ENCODE data around the gene TBC1D9B.

TBC1D9B gene

DNA sequence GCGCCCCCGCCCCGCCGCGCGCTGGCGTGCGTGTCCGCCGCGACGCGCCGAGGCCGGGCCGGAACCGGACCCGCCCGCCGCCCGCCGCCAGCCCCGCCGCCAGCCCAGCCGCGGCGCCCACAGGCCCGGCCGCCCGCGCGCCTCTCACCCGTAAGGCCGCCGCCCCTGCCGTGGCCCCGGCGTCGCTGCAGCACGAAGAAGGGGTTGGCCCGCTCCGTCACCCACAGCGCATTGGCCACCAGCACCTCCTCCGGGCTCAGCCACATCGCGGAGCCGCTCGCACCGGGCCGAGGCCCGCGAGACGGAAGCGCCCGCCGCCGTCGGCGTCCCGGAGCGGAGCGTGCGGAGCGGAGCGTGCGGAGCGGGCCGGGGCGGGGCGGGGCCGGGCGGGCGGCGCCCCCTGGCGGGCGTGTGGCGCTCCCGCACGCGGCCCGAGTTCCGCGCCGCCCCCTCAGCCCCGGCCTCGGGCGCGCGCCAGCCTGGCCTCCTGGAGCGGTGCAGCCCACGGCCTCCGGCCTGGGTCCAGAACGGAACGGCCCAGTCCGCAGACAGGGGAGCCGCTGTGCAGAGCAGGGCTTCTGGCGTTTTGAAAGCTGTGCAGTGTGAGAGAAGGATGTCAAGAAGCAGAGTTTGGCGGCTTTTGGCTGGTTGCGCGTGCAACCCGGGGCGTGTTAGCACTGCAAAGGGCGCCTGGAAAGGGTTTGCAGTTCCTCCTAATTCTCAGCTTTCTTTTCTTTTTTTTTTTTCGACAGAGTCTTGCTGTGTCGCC is at the start of gene TBC1D9B:
Gene TBC1D9B (minus strand): TSS at position 342 of the 769 bp plus-strand sequence. CDS start 76 bp downstream, at position 266.
- peak; percentile 75 for DNase-seq (ENCODE audit: low spot score)

GRCh38 chr5:179955630-179956029 is 47.9 kb upstream of the TBC1D9B start:
- DNase-seq (ENCODE audit: low spot score) = no peak

DNA sequence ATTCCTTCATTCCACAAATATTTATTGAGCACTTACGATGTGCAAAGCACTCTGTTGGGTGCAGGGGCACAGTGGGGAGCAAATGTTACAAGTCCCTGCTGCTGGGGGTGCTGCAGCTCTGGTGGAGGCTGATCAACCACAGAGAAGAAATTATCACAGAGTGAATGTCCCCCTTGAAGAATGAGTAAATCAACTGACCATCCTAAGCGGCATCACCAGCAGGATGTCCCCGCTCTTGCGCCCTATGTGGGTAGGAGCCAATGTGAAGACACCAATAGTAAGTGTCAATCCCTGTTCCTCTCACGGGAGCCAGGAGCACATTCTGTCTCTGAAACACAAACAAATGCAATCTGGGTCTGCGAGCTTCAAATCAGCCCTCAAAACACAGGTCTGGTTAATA is 47.4 kb upstream of the TBC1D9B start:
- DNase-seq (ENCODE audit: low spot score) = no peak

DNA sequence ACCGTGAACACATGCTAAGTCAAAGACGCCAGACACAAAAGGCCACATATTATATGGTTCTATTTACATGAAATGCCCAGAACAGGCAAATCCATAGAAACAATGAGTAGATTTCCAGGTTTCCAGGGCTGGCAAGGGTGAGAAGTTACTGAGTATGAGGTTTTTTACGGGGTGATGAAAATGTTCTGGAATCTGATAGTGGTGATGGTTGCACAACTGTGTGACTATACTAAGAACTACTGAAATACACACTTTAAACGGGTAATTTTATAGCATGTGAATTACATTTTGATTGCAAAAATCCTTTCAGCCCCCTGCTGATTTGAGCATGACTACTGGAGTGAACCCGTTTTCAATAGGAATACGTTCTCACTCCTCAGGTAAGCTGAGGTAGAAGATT is 46.7 kb upstream of the TBC1D9B start:
- no peak for DNase-seq (ENCODE audit: low spot score)

- DNase-seq (ENCODE audit: low spot score) = no peak
Measured at GRCh38 chr5:179953987-179954386, 46.3 kb upstream of the TBC1D9B start.

DNA sequence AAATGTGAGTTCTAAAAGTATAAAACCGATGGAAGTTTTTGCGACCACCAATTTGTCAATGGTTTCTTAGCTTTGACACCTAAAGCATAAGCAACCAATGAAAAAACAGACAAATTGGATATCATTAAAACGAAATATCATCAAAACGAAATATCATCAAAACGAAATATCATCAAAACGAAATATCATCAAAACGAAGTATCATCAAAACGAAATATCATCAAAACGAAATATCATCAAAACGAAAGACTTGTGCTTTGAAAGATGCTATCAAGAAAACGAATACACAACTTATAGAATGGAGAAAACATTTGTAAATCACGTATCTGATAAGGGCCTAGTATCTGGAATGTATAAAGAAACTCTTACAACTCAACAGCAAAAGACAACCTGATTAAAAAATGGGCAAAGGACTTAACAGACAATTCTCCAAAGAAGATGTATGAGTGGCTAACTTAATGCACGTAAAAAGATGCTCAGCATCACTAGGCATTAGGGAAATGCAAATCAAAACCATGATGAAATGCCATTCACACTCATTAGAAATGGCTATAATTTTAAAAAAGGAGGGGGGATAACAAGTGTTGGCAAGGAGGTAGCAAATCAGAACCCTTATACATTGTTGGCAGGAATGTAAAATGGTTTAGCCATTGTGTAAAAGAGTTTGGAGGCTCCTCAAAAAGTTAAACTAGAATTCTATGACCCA is 29.4 kb upstream of the TBC1D9B start:
- no peak for DNase-seq (ENCODE audit: low spot score)

- DNase-seq (ENCODE audit: low spot score) = no peak
Measured at GRCh38 chr5:179930788-179931473, 23.2 kb upstream of the TBC1D9B start.

GRCh38 chr5:179927824-179928223 is 20.1 kb upstream of the TBC1D9B start:
- no peak for DNase-seq (ENCODE audit: low spot score)

DNA sequence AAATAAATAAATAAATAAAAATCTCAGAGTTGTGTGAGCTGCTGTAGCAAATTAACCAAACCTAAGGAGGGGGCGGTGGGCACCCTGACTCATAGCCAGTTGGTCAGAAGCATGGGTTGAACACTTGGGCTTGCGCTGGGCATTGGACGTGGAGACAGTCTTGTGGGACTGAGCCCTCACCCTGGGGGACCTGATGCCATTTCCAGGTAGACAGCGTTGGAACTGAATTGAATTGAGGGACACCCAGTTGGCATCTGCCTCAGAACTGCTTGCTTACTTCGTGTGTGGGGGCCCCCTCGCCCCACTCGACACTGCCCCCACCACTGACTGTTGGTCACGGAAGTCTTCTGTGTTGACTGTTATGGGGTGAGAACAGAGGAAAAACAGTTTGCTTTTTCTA is 19.0 kb upstream of the TBC1D9B start:
- DNase-seq (ENCODE audit: low spot score) = no peak

DNA sequence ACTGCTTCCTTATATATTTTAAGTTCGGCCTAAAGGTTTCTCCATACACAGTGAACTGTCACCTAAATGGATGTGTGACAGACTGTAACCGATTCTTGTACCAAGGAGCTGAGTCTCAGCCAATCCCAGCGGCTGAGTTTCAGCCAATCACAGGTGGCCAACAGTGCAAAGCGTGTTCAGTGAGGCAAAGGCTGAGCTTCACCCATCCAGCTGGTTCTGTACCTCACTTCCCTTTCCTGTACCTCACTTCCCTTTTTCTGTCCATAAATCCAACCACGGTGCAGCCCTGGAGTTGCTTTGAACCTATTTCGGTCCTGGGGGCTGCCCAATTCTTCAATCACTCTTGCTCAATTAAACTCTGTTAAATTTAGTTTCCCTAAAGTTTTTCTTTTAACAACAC is 15.7 kb upstream of the TBC1D9B start:
- DNase-seq (ENCODE audit: low spot score) = peak; percentile 63

GRCh38 chr5:179920175-179920574 is 12.5 kb upstream of the TBC1D9B start:
- no peak for DNase-seq (ENCODE audit: low spot score)

DNA sequence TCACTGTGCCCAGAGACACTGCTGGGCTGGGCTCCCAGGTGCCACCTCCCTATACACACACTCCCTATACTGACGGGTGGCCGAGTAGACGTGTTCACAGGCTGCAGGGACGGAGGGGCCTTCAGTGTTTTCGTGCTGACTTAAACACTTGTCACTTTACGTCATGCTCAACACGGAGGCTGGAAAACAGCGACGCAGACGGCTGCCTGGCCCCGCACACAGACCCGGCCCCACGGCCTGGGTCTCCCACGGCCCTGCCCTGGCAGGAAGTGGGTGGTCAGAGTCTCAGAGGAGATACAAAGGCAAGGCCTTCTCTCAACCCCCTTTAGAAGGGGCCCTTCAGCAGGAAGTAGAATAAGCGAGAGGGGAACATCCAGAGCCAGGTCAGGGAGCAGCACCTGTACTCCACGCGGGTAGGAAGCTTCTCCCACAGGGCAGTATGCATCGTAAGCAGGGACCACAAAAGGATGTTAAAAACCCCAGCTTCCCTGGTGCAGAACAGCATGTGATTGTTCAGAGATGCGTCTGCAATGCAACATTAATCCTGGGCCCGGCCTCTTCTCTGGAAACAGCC is 11.9 kb upstream of the TBC1D9B start:
- DNase-seq (ENCODE audit: low spot score) = no peak

GRCh38 chr5:179918742-179919486 is 11.2 kb upstream of the TBC1D9B start:
- no peak for DNase-seq (ENCODE audit: low spot score)

- no peak for DNase-seq (ENCODE audit: low spot score)
Measured at GRCh38 chr5:179916523-179916922, 8.8 kb upstream of the TBC1D9B start.

DNA sequence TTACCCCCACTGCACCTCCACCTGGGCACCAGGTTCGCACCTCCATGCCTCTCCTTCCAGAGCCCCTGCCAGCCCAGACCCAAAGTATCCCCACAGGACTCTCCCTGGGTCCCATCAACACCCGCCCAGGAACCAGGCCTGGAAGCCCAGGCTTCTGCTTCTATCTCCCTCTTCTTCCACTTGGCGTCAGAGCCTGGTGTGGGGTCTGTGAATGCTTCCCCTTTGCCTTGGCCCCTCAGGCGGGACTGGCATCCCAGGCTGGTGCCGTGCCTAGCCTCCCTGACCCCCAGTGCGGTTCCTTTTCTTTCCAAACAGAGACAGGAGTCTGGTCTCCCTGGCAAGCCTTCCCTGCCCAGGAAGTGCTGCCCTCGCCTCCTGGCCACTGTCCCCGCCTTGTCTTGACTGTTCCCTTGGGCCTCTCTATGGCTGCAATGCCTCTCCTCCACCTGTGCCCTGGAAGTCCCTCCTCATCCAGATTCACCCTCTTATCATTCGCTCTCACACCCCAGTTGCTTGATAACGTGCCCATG is 7.8 kb upstream of the TBC1D9B start:
- DNase-seq (ENCODE audit: low spot score) = no peak

- no peak for DNase-seq (ENCODE audit: low spot score)
Measured at GRCh38 chr5:179914032-179914755, 6.5 kb upstream of the TBC1D9B start.

GRCh38 chr5:179913461-179913860 is 5.8 kb upstream of the TBC1D9B start:
- DNase-seq (ENCODE audit: low spot score) = no peak

- no peak for DNase-seq (ENCODE audit: low spot score)
Measured at GRCh38 chr5:179912951-179913350, 5.3 kb upstream of the TBC1D9B start.

GRCh38 chr5:179912386-179912785 is 4.7 kb upstream of the TBC1D9B start:
- DNase-seq (ENCODE audit: low spot score) = no peak

GRCh38 chr5:179909224-179909623 is 1.5 kb upstream of the TBC1D9B start:
- DNase-seq (ENCODE audit: low spot score) = no peak

GRCh38 chr5:179908528-179908927 is 831 bp upstream of the TBC1D9B start:
- no peak for DNase-seq (ENCODE audit: low spot score)

Measured in NAMALWA (cell line).